COR-L47 (cell line): ENCODE data around the gene LSM14A.
"Not testable (repeated sequence)": the region's sequence is repeated elsewhere in the genome, so short reads cannot be mapped to it uniquely, and the experiment has no call there.

Source experiments
- DNase-seq: peaks from one replicate; lab custom pipeline; 2025; lab: John Stamatoyannopoulos, UW

The LSM14A gene

GRCh38 chr19:34230820-34231219 lies 58.5 kb downstream of the LSM14A start:
- DNase-seq: no peak

DNA sequence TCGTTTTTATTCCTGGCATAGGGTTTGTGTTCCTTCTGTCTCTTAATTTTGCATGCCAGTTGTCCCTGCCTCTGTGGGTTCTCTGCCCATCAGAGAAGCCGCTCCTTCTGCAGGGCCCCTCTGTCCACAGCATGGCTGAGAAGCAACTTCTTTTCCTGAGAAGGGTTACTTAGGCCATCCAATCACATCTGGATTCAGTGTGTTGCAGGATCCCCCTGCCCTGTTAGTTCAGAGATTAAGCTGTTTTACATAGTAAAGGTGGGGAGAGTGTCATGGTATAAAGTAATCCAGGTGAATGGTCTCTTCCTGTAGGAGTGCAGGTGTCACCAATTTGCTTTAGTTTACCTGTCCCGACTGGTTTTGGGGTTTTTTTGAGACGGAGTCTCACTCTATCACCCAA lies 59.1 kb downstream of the LSM14A start:
- no peak for DNase-seq

GRCh38 chr19:34232566-34233481 lies 60.5 kb downstream of the LSM14A start:
- DNase-seq: no peak

- DNase-seq: no peak
Observed at GRCh38 chr19:34235425-34235940, 63.2 kb downstream of the LSM14A start.

- no peak for DNase-seq
Observed at GRCh38 chr19:34236035-34236987, 64.0 kb downstream of the LSM14A start.

- DNase-seq: no peak
Observed at GRCh38 chr19:34237283-34237682, 65.0 kb downstream of the LSM14A start.

- DNase-seq: no peak
Observed at GRCh38 chr19:34237939-34238338, 65.6 kb downstream of the LSM14A start.

- DNase-seq: peak; percentile 55
Observed at GRCh38 chr19:34241513-34242337, 69.4 kb downstream of the LSM14A start.

DNA sequence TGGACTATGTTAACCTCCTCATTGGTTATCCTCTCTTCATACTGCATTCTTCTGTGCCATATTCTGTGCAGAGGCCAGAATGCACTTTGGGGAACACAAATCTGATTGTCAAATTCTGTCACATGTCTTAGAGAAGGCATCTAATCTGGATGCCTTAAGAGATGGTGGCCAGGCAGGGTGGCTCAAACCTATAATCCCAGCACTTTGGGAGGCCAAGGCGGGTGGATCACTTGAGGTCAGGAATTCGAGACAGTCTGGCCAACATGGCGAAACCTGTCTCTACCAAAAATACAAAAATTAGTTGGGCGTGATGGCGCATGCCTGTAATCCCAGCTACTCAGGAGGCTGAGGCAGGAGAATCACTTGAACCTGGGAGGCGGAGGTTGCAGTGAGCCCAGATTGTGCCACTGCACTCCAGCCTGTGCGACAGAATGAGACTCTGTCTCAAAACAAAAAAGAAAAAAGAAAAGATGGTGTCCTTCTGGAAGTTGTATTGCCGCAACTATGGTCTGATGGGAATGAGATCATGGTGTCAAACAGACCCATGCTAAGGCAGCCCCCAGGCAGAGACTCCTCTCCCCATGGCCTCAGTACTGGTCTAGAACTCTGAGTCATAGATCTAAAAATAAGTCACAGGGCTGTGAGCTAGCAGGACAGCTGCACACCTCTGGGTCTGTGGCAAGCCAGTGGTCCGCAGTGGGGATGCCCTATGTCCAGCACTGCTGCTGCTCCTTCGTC lies 71.0 kb downstream of the LSM14A start:
- DNase-seq: not testable (repeated sequence)

DNA sequence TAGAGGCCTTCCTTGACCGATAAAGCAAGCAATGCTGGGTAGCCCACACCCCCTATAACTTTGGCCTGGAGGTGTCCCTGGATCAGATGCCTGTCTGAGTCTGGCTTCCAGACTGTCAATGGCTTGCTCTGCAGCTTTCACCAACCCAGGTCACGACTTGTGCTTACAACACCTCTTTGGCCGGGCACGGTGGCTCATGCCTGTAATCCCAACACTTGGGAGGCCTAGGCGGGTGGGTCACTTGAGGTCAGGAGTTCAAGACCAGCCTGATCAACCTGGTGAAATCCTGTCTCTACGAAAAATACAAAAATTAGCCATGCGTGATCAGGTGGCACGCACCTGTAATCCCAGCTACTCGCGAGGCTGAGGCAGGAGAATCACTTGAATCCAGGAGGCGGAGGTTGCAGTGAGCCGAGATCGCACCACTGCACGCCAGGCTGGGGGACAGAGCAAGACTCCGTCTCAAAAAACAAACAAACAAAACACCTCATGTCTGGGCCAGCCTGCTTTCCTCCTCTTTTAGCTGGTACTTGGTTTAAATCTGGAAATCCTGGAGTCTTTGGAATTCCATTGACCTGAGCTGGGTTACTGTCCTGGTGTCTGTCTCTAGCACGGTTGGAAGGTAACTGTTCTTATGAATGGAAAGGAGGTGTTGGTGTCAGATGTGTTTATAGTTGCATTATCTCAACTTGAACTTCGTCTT lies 71.7 kb downstream of the LSM14A start:
- DNase-seq: no peak

DNA sequence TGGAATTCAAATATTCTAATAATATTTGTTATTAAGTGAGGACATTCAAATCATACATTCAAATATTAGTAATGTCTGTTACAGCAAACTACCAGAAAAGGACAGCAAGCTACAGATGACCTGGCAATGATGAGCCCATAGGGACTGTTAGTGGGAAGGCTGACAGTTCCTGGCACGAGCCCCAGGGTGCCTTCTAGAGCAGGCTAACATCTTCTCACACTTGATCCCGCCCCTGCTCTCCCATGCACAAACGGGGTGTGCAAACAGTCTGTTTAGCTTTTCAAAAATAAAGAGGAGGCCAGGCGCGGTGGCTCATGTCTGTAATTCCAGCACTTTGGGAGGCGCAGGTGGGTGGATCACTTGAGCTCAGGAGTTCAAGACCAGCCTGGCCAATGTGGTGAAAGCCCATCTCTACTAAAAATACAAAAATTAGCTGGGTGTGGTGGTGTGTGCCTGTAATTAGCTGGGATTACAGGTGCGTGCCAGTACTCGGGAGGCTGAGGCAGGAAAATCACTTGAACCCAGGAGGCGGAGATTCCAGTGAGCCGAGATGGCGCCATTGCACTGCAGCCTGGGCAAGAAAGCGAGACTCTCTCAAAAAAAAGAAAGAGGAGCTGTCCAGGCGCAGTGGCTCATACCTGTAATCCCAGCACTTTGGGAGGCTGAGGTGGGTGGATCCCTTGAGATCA lies 72.5 kb downstream of the LSM14A start:
- DNase-seq: no peak

DNA sequence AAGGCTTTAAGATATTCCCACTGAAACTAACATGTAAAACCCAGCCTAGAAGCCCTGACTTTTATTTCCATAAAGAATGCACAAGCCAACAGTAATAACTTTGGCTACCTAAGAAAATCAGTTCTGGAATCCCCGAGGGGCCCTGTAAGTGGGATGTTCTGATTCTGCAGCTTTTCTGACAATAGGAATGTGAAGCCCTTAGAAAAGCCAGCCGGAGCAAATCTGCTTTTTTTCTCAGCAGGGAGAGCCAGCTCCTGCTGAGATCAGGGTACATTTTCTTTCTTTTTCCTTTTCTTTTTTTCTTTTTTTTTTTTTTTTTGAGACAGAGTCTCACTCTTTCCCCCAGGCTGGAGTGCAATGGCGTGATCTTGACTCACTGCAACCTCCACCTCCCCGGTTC lies 74.0 kb downstream of the LSM14A start:
- no peak for DNase-seq

GRCh38 chr19:34248941-34249340 lies 76.6 kb downstream of the LSM14A start:
- DNase-seq: no peak

DNA sequence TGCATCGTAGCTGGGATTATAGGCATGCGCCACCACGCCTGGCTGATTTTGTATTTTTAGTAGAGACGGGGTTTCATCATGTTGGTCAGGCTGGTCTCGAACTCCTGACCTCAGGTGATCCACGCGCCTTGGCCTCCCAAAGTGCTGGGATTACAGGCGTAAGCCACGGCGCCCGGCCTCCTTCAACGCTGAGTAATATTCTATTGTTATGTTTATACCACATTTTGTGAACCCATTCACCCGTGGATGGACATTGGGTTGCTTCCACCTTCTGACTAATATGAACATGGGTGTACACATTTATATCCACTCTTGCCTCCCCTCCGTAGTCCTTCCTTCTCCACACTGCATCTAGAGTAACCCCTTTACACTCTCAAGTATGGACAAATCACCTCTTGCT lies 80.9 kb downstream of the LSM14A start:
- DNase-seq: not testable (repeated sequence)

- DNase-seq: not testable (repeated sequence)
Observed at GRCh38 chr19:34253681-34254045, 81.4 kb downstream of the LSM14A start.

- peak; percentile 75 for DNase-seq
Observed at GRCh38 chr19:34254046-34254697, 81.9 kb downstream of the LSM14A start, which contains the start of gene GARRE1. Gene GARRE1 (plus strand): TSS chr19:34254554. CDS start chr19:34300474, 45,920 bp downstream.

GRCh38 chr19:34254698-34255432 lies 82.6 kb downstream of the LSM14A start:
- peak; percentile 52 for DNase-seq

GRCh38 chr19:34255546-34255945 lies 83.2 kb downstream of the LSM14A start:
- no peak for DNase-seq
